K562 (cell line): ENCODE results near the gene ARHGAP26. TPM values are rescaled to one million over a fixed set of nuclear protein-coding genes. Genes with fewer than 3 reads are reported as not detected.
"Not testable (repeated sequence)": the region's sequence is repeated elsewhere in the genome, so short reads cannot be mapped to it uniquely, and the experiment has no call there.

Experiments used
- ATAC-seq: fragments of 200-7000 bp; cut with Tn5 transposase; 3 replicates; pipeline ENCODE4 v1.9.1; 2020; ENCODE audit warnings: moderate library complexity
- BruUV-seq: library from RNA; stranded (reverse); fragments of 400-500 nt; replicated peaks from 2 replicates; lab custom pipeline; 2021; lab: Mats Ljungman, UMichigan
- CTCF ChIA-PET: fragments of 300-600 bp; formaldehyde crosslinking; extraction: SDS; loops from one replicate; lab custom pipeline; 2021; ENCODE audit warnings: low intra/inter-chr PET ratio; lab: Yijun Ruan, JAX
- POLR2A ChIA-PET: fragments of 300-600, 350-650 bp; sonication (Branson Sonifier 250); formaldehyde crosslinking; extraction: SDS; loops from one replicate; lab custom pipeline; 2021; ENCODE audit warnings: antibody characterized with exemption, inconsistent platforms; lab: Yijun Ruan, JAX
- DNase-seq, 4 experiments: peaks; one replicate each; pipeline versions ENCODE4 v3.0.0 to v3.0.0-alpha.2; 2011 to 2018; ENCODE audit warnings: low spot score in 3 of 4, mixed read lengths in 3 of 4; ENCODE audit errors: extremely low read depth in 1 of 4
- FAIRE-seq: peaks from 2 replicates; lab custom pipeline; 2011; peaks lifted over from hg19 to GRCh38; lab: Jason Lieb, UNC
- H2AFZ ChIP-seq: 2 replicates; pipeline ENCODE4 v1.6.0; 2011; ENCODE audit warnings: low read depth, low read length, control low read depth, inconsistent platforms
- H3K27ac ChIP-seq: fragments of 200-600 bp; 3 replicates; pipeline ENCODE4 v1.8.0; 2011; ENCODE audit warnings: low read depth, mild to moderate bottlenecking, control low read depth, inconsistent platforms, low read length, moderate library complexity, mixed read lengths; ENCODE audit errors: extremely low read depth
- H3K27me3 ChIP-seq, 2 experiments: fragments of 300-600 bp in 1 of 2; 2 replicates in 1 of 2; 3 replicates in 1 of 2; pipeline versions ENCODE4 v1.6.0 to v1.8.0; 2011; ENCODE audit warnings: inconsistent platforms in 2 of 2, low read length in 2 of 2, mild to moderate bottlenecking in 1 of 2, mixed read lengths in 1 of 2, moderate library complexity in 1 of 2; ENCODE audit not compliant: control insufficient read depth in 2 of 2, insufficient read depth in 2 of 2
- H3K36me3 ChIP-seq: fragments of 300-600 bp; 3 replicates; pipeline ENCODE4 v1.8.0; 2011; ENCODE audit warnings: mild to moderate bottlenecking, low read length, inconsistent platforms; ENCODE audit not compliant: control insufficient read depth, insufficient read depth
- H3K4me1 ChIP-seq, 2 experiments: fragments of 200-600 bp in 1 of 2; replicated peaks in 1 of 2; 2 replicates in 1 of 2; 3 replicates in 1 of 2; pipeline versions ENCODE4 v1.5.1 to v1.8.0; 2011; ENCODE audit warnings: inconsistent platforms in 2 of 2, low read length in 2 of 2, mild to moderate bottlenecking in 1 of 2, mixed read lengths in 1 of 2, moderate library complexity in 1 of 2; ENCODE audit not compliant: control insufficient read depth in 2 of 2, insufficient read depth in 2 of 2
- H3K4me2 ChIP-seq: 2 replicates; pipeline ENCODE4 v1.6.1; 2011; ENCODE audit warnings: low read length, control low read depth, inconsistent platforms, mixed read lengths; ENCODE audit not compliant: insufficient read depth
- H3K4me3 ChIP-seq: fragments of 200-600 bp; sonication (generic), shearing (Covaris generic); 2 replicates; pipeline ENCODE4 v1.5.1; 2016; ENCODE audit warnings: control low read depth, inconsistent platforms
- H3K79me2 ChIP-seq: fragments of 200-600 bp; 3 replicates; pipeline ENCODE4 v1.8.0; 2011; ENCODE audit warnings: low read length, inconsistent platforms; ENCODE audit not compliant: control insufficient read depth, insufficient read depth
- H3K9ac ChIP-seq, 2 experiments: 2 replicates each; pipeline versions ENCODE4 v1.6.0 to v1.6.1; 2011; ENCODE audit warnings: low read depth in 2 of 2, low read length in 2 of 2, control low read depth in 1 of 2, inconsistent platforms in 1 of 2, mild to moderate bottlenecking in 1 of 2, mixed read lengths in 1 of 2; ENCODE audit not compliant: insufficient read depth in 1 of 2
- H3K9me1 ChIP-seq: one replicate; pipeline ENCODE4 v1.6.0; 2011; ENCODE audit warnings: inconsistent platforms, mild to moderate bottlenecking, low read length, moderate library complexity; ENCODE audit not compliant: control insufficient read depth, insufficient read depth
- H3K9me3 ChIP-seq: replicated peaks from 2 replicates; pipeline ENCODE4 v1.5.1; 2011; ENCODE audit warnings: low read depth, low read length, inconsistent platforms; ENCODE audit not compliant: control insufficient read depth, insufficient read depth
- H4K20me1 ChIP-seq: replicated peaks from 2 replicates; pipeline ENCODE4 v1.6.1; 2011; ENCODE audit warnings: low read length, inconsistent platforms, mixed read lengths; ENCODE audit not compliant: control insufficient read depth, insufficient read depth
- GTF2F1 ChIP-seq: IDR thresholded peaks from 2 replicates; pipeline ENCODE4 v1.6.1; 2011; ENCODE audit warnings: low read depth, low read length, improper control_type of control experiment
- HNRNPL ChIP-seq: fragments of 200-400 bp; formaldehyde crosslinking; IDR thresholded peaks from 2 replicates; pipeline ENCODE4 v1.6.1; 2017; ENCODE audit warnings: low read depth, mild to moderate bottlenecking, low read length
- ZNF146 ChIP-seq: IDR thresholded peaks from one replicate; pipeline ENCODE4 v1.6.1; 2018; ENCODE audit warnings: missing compliant biosample characterization; ENCODE audit not compliant: unreplicated experiment
- ZNF175 ChIP-seq: fragments of 200-800 bp; sonication (Bioruptor generic); IDR thresholded peaks from 2 replicates; pipeline ENCODE4 v1.6.1; 2016; ENCODE audit warnings: low read depth, mild to moderate bottlenecking, missing genetic modification characterization, missing compliant biosample characterization
- WGBS: fragments of 100-300 bp; shearing (Covaris generic); methylation state at CpG from one replicate; pipeline ENCODE4 v1.1.6; 2016; ENCODE audit warnings: low coverage, mixed read lengths; ENCODE audit not compliant: insufficient coverage; ENCODE audit errors: missing lambda C conversion rate; 5-methylcytosine and 5-hydroxymethylcytosine counted together
- in situ Hi-C: fragments of 300-500 bp; cut with MboI; formaldehyde crosslinking; loops from 4 replicates; pipeline ENCODE4 v1.15.0; 2018; ENCODE audit warnings: inconsistent platforms, mixed read lengths
- intact Hi-C: fragments of 100-400 bp; cut with micrococcal nuclease; formaldehyde crosslinking; loops from 2 replicates; pipeline ENCODE4 v1.14.2; 2022
- polyA plus RNA-seq, 8 experiments: library from polyadenylated mRNA; depleted of rRNA in 4 of 8; stranded (reverse) in 5 of 8; unstranded in 3 of 8; fragments of >200 nt; fragmentation: Nextera tagmentation in 2 of 8; fragmentation: Illumina TruSeq in 1 of 8; extraction: Ambion mirVana in 2 of 8; extraction: Trizol in 1 of 8; gene quantifications; 2 replicates each; pipeline versions ENCODE4 v1.2.1 to v1.2.3, GENCODE V29; 2011 to 2014; ENCODE audit warnings: inconsistent platforms in 1 of 8, missing spikeins in 1 of 8
- total RNA-seq, 7 experiments: library from RNA; depleted of rRNA in 6 of 7; stranded (reverse); fragments of >200 nt in 6 of 7; fragmentation: Illumina TruSeq in 2 of 7; extraction: Trizol in 2 of 7; gene quantifications; 2 replicates each; pipeline versions ENCODE4 v1.2.1 to v1.2.3, GENCODE V29; 2011 to 2021; ENCODE audit warnings: low replicate concordance in 1 of 7

ARHGAP26 gene
- total and polyA plus RNA-seq, 9 of the 15 experiments (the other 6 are each of a cell fraction or from before 2014, with no cell fraction given), result 0.13 to 1.1 (median 0.55) TPM

GRCh38 chr5:143000551-143000950 is 230.4 kb downstream of the ARHGAP26 start:
- H4K20me1 ChIP-seq, H3K4me1 ChIP-seq, intact Hi-C loops, BruUV-seq, CTCF ChIA-PET, H3K27me3 ChIP-seq, FAIRE-seq, H3K9me3 ChIP-seq, DNase-seq, H3K79me2 ChIP-seq, H3K9me1 ChIP-seq, in situ Hi-C loops, H3K27ac ChIP-seq, H3K4me3 ChIP-seq, H3K9ac ChIP-seq, H3K36me3 ChIP-seq, ATAC-seq, H3K4me2 ChIP-seq, H2AFZ ChIP-seq: not testable (repeated sequence)
- peak; percentile 53 for TF ChIP-seq ZNF146 (CRISPR knock-in tag)
- WGBS, result 0% methylated on average over 1 of the region's 1 CpG
- POLR2A ChIA-PET, result interaction anchor here (1.6 kb wide), 1 partner anchor 25 kb away, joined by 4 read pairs; no protein-coding TSS in a partner anchor

- CTCF ChIA-PET, result no interaction called here
- peaks cover 2 to 3% of the 10 kb centered on the region in 2 experiments; a peak in 1 of 5 replicates for H3K27me3 ChIP-seq
- no peak overlapping the region for H3K27ac ChIP-seq
- no peak overlapping the region for H3K4me2 ChIP-seq
- no peaks in the 10 kb centered on the region for H3K9me1 ChIP-seq
- 5% methylated on average over 8 of the region's 8 CpGs for WGBS
- in situ Hi-C loops, result no loop called here
- H3K4me1 ChIP-seq, result no peaks in the 10 kb centered on the region
- BruUV-seq, result no TSS peak
- no peak for DNase-seq
- TF ChIP-seq ZNF175 (CRISPR knock-in tag) (peak; percentile 48), HNRNPL (no peak), GTF2F1 (no peak)
- TF ChIP-seq, all 486 proteins: peak for 1
- Histone ChIP-seq H3K79me2 (no peaks in the 10 kb centered on the region), H4K20me1 (no peaks in the 10 kb centered on the region), H3K9ac (no peak overlapping the region), H3K4me3 (no peak overlapping the region), H3K9me3 (no peaks in the 10 kb centered on the region), H3K36me3 (no peaks in the 10 kb centered on the region), H2AFZ (no peak overlapping the region)
- POLR2A ChIA-PET, result interaction anchor here (0.6 to 1.6 kb wide), 2 partner anchors 9 to 20 kb away, joined by 3 read pairs; no protein-coding TSS in a partner anchor
- peak; percentile 38; the same call in 1 of the 3 replicates for ATAC-seq
- intact Hi-C loops, result loop anchor here (2.0 kb wide), 1 partner anchor 823 kb away; no protein-coding TSS in a partner anchor
- no peak for FAIRE-seq
These were observed 231.7 kb downstream of the ARHGAP26 start for GRCh38 chr5:143001764-143002351.
